CD4-positive, alpha-beta T cell treated with Interleukin-12 subunit alpha and Interleukin-12 subunit beta, for 1 hour (primary cell): ENCODE data around the gene DOCK9.
A peak's percentile ranks its signal among the peaks of the same experiment; 100 is the strongest.

Experiments used
- DNase-seq: peaks from one replicate; pipeline ENCODE4 v3.0.0-alpha.2; 2020

Gene DOCK9

DNA sequence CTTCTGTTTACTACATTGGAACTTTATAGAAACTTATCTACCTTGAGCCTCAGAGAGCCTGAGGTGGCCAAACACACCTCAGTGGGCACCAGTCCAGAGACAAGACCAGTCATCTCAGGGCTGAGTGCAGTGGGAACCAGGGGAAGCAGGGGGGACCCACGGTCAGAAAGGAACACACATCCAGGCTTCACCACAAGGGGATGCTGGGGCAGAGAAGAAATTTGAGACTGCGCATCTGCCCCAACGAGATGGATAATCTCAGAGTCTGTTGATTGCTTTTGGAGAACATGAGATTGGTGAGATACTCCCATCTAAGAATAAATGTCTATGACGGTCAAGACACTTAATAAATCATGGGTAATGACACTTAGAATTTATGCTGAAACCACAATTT is 98.7 kb downstream of the DOCK9 start:
- DNase-seq = no peak

- no peak for DNase-seq
Observed at GRCh38 chr13:98878486-98879126, 99.3 kb downstream of the DOCK9 start.

DNA sequence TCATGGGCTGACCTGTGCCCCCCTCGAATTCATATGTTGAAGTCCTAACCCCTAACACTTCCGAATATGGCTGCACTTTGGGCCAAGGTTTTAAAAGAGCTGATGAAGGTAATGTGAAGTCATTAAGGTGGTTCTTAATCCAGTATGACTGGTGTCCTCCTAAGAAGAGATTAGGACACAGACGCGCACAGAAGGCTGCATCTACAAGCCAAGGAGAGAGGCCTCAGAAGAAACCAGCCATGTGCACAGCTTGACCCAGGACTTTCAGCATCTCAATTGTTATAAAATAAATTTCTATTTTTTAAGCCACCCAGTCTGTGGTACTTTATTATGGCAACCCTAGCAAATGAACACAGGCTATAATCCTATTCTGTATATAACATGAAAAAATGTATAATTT is 99.9 kb downstream of the DOCK9 start:
- no peak for DNase-seq

DNA sequence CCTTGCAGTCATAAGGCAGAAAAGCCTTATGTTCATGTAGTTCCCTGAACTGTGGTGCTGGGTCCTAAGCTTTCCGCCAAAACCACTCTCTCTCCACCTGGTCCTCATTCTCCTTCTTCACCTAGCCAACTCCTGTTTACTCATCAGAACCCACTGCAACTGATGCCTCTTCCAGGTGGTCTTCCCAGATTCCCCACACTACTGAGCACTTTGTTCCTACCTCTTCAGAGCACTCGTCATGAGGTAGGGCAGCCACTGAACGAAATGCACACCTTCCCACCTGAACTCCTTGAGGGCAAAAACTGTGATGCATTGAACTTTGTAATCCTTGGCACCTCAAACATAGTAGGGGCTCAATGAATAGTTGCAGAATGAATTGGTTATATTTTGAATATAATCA is 100.4 kb downstream of the DOCK9 start:
- no peak for DNase-seq

- DNase-seq = no peak
Observed at GRCh38 chr13:98875146-98875729, 102.6 kb downstream of the DOCK9 start.

GRCh38 chr13:98874029-98874397 is 103.9 kb downstream of the DOCK9 start:
- DNase-seq = no peak

DNA sequence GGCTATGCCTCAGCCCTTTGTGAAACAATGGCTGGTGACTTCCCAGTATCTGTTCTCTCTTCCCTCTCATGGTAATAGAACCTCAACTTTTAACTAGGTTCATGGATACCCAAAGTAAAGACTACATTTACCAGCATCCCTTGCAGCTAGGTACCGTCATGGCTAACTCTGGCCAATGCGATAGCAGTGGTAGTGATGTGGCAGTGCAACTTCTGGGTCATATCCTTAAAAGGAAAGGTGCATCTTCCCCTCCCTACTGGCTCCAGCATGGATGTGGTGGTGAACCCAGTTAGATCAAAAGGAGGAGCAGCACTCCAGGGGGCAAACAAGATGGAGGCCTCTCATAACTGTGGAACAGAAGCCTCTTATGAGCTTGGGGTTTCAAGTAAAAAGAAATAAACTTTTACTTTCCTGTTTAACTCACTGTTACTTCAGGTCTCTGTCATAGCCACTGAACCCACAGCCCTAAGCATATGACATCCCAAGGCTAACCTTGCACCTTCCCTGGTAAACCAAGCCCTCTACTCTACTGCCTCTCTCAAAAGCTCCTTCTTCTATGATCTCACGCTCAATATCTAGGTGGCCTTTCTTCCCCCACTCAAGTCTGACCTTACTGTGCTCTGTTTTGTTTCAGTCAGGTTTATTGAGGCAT is 104.4 kb downstream of the DOCK9 start:
- no peak for DNase-seq

- DNase-seq = no peak
Observed at GRCh38 chr13:98871727-98872126, 106.1 kb downstream of the DOCK9 start.

GRCh38 chr13:98869408-98870090 is 108.3 kb downstream of the DOCK9 start:
- peak; percentile 23 for DNase-seq

DNA sequence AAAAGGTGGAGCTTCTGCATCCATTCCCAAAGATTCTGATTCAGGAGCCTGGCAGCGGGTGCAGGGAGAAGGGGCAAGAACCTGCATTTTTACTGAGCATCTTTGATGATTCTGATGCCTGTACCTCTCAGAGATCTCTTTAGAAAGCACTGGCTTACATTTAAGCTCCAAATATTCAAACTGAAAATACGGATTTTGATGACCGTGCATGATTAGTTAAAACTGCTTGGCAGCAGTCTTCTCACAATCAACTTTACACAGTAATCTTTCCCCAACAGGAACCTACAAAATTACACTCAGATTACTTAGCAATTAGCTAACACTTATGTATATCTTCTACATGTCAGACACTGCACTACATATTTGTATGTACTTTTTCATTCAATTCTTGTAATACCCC is 108.9 kb downstream of the DOCK9 start:
- DNase-seq = no peak

DNA sequence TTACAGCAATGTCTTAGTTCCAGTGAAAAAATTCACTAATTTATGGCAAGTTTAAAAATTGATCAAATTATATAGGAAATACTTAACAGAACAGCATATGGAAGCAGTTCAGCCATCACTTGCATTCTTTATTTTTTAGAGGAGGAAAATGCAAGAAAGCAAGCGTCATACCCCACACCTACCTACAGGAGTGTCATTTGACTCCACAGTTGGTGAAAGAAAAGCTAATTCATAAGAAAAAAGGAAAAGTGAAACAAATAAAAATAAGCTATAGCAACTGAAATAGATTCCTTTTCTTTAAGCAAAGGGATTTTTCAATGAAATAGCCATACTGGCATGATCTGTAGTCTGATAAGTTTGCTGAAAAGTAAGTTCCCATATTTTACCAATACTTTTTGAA is 111.0 kb downstream of the DOCK9 start:
- no peak for DNase-seq

GRCh38 chr13:98860491-98860890 is 117.4 kb downstream of the DOCK9 start:
- DNase-seq = no peak

DNA sequence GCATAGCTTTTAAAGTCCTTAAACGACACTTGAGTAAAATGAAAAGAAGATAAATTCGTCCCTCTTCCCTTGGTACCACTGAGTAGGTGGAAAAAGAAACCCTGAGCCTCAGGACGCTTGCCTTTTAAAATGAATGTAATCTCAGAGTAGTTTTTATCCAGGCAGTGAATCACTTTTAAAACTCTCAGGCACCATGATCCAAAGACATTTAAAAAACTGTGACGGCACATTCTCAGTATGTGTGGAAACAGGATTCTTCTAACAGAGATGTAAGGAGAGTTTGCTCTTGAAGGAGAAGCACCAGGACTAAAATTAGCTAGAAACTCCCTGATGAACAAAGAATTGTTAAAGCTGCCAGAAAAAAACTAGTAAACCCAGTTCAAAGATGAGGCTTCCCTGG is 119.7 kb downstream of the DOCK9 start:
- DNase-seq = no peak

- no peak for DNase-seq
Observed at GRCh38 chr13:98856983-98857382, 120.9 kb downstream of the DOCK9 start.

- DNase-seq = no peak
Observed at GRCh38 chr13:98854448-98854847, 123.4 kb downstream of the DOCK9 start.

DNA sequence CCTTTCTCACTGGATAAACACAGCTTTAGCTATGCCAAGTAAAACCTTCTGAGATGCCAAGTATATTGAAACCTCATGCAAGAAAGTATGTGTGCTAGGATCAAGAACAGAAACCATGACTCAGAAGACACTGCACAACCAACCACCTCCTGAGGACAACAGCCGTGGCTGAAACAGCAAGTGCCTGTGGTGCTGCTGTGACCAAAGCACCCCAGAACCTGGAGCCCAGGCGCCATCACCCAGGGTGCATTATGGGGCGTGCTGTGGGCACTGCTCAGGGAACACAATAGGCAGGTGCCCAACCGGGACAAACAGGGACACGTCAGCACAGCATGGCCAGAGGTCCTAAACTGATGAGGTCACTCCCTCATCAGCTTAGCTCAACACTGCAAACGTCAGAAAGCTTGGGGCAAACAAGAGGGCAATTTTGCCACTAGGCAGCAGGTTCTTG is 124.1 kb downstream of the DOCK9 start:
- no peak for DNase-seq

- DNase-seq = no peak
Observed at GRCh38 chr13:98851276-98851675, 126.6 kb downstream of the DOCK9 start.

DNA sequence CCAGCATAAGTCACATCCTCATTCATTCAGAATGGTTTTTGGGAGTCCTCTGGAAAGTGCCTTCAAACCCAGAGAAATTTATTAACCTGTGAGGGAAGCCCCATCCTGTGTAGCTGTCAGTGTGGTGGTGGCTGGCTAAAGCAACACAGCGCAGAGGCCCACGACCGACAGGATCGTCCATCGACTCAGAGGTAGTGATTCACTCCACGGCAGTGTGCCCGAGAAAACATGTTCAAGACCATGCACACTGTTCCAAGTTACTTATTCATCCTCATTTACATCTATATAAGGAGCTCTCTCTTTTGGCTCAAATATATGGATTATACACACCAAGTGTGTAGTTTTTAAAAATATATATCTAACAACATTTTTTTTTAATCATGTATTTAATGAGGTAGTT is 129.1 kb downstream of the DOCK9 start:
- DNase-seq = no peak

- no peak for DNase-seq
Observed at GRCh38 chr13:98847780-98848179, 130.1 kb downstream of the DOCK9 start.

DNA sequence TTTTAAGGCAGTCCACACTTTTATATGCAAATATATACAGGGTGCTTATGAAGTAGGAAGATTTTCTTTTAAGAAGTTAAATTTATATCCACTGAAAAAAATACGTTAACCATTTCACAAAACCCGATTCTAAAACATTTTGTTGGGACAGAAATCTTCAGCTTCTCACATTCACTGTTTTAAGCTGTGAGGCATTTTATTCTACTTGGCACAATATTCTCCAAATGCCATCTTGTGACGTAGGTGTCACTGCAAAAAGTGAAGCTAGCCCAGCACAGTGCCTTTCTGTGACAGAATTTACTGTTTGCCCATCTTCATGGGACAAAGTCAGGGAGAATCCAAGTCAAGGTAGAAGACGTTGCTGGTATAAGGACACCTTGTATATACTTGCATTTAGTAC is 130.9 kb downstream of the DOCK9 start:
- no peak for DNase-seq

DNA sequence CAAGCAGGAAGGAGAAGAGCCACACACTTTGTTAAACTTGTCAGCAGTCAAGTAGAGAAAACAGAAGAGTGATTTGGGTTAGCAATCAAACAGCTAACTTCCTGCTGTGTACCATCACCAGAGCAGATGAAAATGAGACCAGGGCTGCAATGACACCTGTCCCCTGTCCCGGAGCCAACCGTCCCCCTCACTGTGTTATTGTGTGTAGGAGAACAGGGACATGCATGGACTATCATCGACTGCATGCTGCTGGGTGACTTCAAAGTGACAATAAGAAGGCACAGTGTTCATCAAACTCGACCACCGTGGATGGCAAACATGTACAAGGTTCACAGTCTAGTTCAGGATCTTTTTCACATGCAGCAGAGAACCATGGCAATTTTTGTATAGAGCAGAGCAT is 131.3 kb downstream of the DOCK9 start:
- no peak for DNase-seq

- DNase-seq = no peak
Observed at GRCh38 chr13:98845742-98846141, 132.1 kb downstream of the DOCK9 start.

- DNase-seq = no peak
Observed at GRCh38 chr13:98844021-98844420, 133.8 kb downstream of the DOCK9 start.

DNA sequence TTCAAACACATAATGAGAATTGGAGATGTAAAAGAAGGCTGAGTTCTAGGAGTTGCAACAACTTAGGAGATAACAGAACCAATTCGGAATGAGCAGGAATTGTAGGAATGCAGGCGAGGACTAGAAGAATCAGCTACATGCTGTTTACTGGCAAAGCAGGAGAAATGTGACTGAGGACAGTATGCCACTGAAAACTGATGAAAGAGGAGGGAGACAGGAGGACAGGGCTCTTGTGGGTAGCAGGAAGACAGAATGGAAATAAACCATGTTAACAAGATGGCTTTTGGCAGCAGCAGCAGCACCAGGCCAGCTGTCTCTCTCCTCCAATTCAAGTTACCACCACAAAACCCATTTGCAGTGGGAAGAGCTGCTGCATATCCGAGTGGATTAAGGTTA is 134.4 kb downstream of the DOCK9 start:
- DNase-seq = no peak
